Measurements from ENCODE around the gene HEPACAM. TPM values are rescaled to one million over a fixed set of nuclear protein-coding genes. Genes with fewer than 3 reads are reported as not detected.

Gene HEPACAM
- total RNA-seq, 1 experiment from 2014 or later = not detected

DNA sequence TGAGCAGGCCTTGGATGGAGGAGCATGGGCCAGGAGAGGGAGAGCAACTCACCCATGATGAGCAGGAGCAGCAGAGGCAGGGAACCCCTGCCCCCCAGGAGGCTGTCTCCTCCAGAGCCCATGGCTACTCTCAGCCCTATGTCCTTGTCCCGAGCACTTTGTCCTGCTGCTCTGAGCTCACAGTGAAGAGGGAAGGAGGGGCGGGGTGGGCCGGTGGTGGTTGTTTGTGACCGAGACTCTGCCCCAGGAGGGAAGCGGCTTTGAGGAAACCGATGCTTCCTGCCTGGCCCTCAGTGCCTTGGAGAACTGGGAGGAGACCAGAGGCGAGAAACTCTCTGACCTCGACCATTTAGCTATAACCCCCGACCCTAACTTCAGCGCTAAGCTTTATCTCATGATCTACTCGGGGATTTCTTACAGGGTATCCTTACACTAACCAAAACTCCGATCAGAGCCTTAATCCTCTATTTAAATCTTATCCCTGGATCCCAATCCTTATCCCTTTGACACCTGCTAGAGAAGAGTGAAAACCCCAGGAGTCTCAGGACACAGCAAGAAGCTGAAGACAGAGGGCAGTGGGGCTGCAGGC lies 38.1 kb downstream of the HEPACAM start, which contains the start of gene ROBO4:
TSS of gene ROBO4 (minus strand) at position 192 of the 589 bp plus-strand sequence. CDS start at position 122, 70 bp downstream.
- H3K4me3 ChIP-seq (ENCODE audit: low read depth, low read length, poor library complexity, severe bottlenecking) = no peak within 1 kb of the TSS
- CTCF ChIA-PET = no interaction called here
- no peaks in the 10 kb centered on the region for H3K4me1 ChIP-seq (ENCODE audit: insufficient read depth, low read length, poor library complexity, severe bottlenecking)
- peaks cover 35% of the 10 kb centered on the region for H3K27me3 ChIP-seq (replicated peaks; ENCODE audit: insufficient read depth, low read depth, low read length, poor library complexity)
- TF ChIP-seq, protein P1, sequence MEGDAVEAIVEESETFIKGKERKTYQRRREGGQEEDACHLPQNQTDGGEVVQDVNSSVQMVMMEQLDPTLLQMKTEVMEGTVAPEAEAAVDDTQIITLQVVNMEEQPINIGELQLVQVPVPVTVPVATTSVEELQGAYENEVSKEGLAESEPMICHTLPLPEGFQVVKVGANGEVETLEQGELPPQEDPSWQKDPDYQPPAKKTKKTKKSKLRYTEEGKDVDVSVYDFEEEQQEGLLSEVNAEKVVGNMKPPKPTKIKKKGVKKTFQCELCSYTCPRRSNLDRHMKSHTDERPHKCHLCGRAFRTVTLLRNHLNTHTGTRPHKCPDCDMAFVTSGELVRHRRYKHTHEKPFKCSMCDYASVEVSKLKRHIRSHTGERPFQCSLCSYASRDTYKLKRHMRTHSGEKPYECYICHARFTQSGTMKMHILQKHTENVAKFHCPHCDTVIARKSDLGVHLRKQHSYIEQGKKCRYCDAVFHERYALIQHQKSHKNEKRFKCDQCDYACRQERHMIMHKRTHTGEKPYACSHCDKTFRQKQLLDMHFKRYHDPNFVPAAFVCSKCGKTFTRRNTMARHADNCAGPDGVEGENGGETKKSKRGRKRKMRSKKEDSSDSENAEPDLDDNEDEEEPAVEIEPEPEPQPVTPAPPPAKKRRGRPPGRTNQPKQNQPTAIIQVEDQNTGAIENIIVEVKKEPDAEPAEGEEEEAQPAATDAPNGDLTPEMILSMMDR (conservative IDR thresholded peaks at IDR 0.05; ENCODE audit: low read depth, low read length) = no peak
- TF ChIP-seq EZH2 (IDR thresholded peaks at IDR 0.05; ENCODE audit: borderline replicate concordance, low read depth, low read length, poor library complexity, severe bottlenecking) = no peak
- no peak within 1 kb of the TSS for H3K27ac ChIP-seq (ENCODE audit: low read depth, low read length, poor library complexity, severe bottlenecking)
- intact Hi-C loops (cut with micrococcal nuclease; ENCODE audit: unreplicated experiment) = no loop called here
- no peaks in the 10 kb centered on the region for H3K9me3 ChIP-seq (ENCODE audit: low read depth, low read length, poor library complexity, severe bottlenecking)
- BruUV-seq (replicated peaks) = no TSS peak
- H3K36me3 ChIP-seq (ENCODE audit: insufficient read depth, low read length, poor library complexity, severe bottlenecking) = no peaks in the 10 kb centered on the region
- no peak for DNase-seq (ENCODE audit: low spot score)
- POLR2A ChIA-PET (ENCODE audit: low non-redundant PET) = no interaction called here

DNA sequence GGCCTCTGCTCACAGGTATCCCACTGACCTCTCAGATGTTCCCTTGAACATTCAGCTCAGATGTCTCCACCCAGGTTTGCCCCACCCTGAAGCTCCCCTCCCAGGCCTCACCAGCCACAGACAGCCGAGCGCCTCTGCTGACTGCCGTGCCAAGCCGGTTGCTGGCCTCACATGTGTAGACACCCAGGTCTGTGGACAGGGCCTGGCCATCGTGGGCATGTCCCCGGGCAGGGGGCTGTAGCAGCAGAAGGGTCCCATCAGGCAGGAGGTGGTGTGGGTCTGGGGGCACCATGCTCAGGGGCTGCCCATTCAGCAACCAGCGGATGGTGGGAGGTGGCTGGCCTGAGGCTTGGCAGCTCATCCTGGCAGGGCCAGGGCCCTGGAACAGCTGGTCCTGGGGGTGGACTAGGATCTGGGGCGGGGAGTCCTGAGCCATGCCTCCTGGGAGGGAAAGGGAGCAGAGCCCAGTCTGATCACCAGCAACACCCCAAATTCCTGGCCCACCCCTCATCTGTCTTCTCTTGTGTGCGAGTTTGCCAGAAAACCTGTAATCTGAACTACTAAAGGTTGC lies 38.9 kb downstream of the HEPACAM start:
- H3K9me3 ChIP-seq (ENCODE audit: low read depth, low read length, poor library complexity, severe bottlenecking) = no peaks in the 10 kb centered on the region
- POLR2A ChIA-PET (ENCODE audit: low non-redundant PET) = no interaction called here
- no peak overlapping the region for H3K27ac ChIP-seq (ENCODE audit: low read depth, low read length, poor library complexity, severe bottlenecking)
- H3K4me3 ChIP-seq (ENCODE audit: low read depth, low read length, poor library complexity, severe bottlenecking) = no peak overlapping the region
- TF ChIP-seq EZH2 (IDR thresholded peaks at IDR 0.05; ENCODE audit: borderline replicate concordance, low read depth, low read length, poor library complexity, severe bottlenecking) = no peak
- TF ChIP-seq, protein P1 (conservative IDR thresholded peaks at IDR 0.05; ENCODE audit: low read depth, low read length) = no peak
- CTCF ChIA-PET = no interaction called here
- intact Hi-C loops (cut with micrococcal nuclease; ENCODE audit: unreplicated experiment) = no loop called here
- no peaks in the 10 kb centered on the region for H3K4me1 ChIP-seq (ENCODE audit: insufficient read depth, low read length, poor library complexity, severe bottlenecking)
- peaks cover 27% of the 10 kb centered on the region for H3K27me3 ChIP-seq (replicated peaks; ENCODE audit: insufficient read depth, low read depth, low read length, poor library complexity)
- no peaks in the 10 kb centered on the region for H3K36me3 ChIP-seq (ENCODE audit: insufficient read depth, low read length, poor library complexity, severe bottlenecking)
- no TSS peak for BruUV-seq (replicated peaks)
- DNase-seq (ENCODE audit: low spot score) = no peak

DNA sequence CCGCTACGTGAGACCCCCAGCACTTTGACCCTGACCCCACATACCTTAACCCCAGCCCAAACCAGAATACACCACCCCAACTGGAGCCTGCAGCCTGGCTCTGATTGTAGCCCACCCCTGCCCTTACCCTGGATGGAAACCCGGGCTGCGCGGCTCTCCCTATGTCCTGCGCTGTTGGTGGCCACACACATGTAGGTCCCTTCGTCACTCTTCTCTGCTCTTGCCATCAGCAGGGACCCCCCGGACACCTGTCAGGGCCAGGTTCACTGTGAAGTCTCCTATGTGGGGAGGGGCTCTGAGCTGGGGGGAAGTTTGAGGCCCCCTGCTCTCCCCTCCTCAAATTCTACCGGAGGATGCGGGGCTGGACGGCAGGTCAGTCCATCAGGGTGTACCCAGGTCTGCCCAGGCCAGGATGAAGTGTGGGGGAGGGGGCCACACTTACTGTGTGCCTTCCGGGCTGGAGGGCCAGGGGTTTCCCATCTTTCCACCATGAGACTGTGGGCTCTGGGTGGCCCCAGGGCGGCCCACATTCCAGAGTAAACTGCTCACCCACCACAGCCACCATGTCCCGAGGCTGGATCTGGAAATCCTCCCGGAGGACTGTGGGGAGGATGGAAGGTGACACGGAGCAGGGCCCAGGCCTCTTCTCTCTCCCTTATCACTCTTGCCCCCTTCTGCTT lies 39.6 kb downstream of the HEPACAM start:
- no peak for DNase-seq (ENCODE audit: low spot score)
- TF ChIP-seq, protein P1 (conservative IDR thresholded peaks at IDR 0.05; ENCODE audit: low read depth, low read length) = no peak
- no peak for TF ChIP-seq EZH2 (IDR thresholded peaks at IDR 0.05; ENCODE audit: borderline replicate concordance, low read depth, low read length, poor library complexity, severe bottlenecking)
- intact Hi-C loops (cut with micrococcal nuclease; ENCODE audit: unreplicated experiment) = no loop called here
- Histone ChIP-seq H3K4me3 (ENCODE audit: low read depth, low read length, poor library complexity, severe bottlenecking) (no peak overlapping the region), H3K27ac (ENCODE audit: low read depth, low read length, poor library complexity, severe bottlenecking) (no peak overlapping the region), H3K27me3 (replicated peaks; ENCODE audit: insufficient read depth, low read depth, low read length, poor library complexity) (peaks cover 20% of the 10 kb centered on the region), H3K9me3 (ENCODE audit: low read depth, low read length, poor library complexity, severe bottlenecking) (no peaks in the 10 kb centered on the region), H3K36me3 (ENCODE audit: insufficient read depth, low read length, poor library complexity, severe bottlenecking) (no peaks in the 10 kb centered on the region), H3K4me1 (ENCODE audit: insufficient read depth, low read length, poor library complexity, severe bottlenecking) (no peaks in the 10 kb centered on the region)
- no TSS peak for BruUV-seq (replicated peaks)
- POLR2A ChIA-PET (ENCODE audit: low non-redundant PET) = no interaction called here
- CTCF ChIA-PET = no interaction called here
